GM18499 (cell line): Measurements from ENCODE around the gene HDX.
"Not testable (repeated sequence)": the region's sequence is repeated elsewhere in the genome, so short reads cannot be mapped to it uniquely, and the experiment has no call there.

ENCODE experiments used
- ATAC-seq: cut with Tn5 transposase; IDR thresholded peaks from one replicate; pipeline ENCODE4 v1.9.1; 2021; ENCODE audit warnings: moderate number of reproducible peaks; ENCODE audit not compliant: insufficient read depth, unreplicated experiment

Gene HDX

DNA sequence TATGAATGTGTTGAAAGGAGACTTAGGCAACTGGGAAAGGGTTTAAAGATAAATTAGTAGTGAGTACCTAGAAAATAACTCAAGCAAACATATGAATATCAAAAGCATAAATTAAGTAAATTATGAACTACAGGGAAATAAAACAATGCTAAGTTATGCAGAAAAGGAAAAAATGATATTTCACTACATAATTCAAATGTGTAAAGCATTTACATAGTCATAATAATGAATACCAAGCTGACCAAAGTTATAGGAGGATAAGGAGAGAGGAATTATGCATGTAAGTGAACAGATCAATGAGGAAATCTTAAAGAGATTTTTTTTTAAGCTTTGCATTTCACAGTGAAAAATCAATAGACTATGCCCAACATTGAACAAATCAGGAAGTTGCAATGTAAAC is 145.0 kb downstream of the HDX start:
- no peak for ATAC-seq

DNA sequence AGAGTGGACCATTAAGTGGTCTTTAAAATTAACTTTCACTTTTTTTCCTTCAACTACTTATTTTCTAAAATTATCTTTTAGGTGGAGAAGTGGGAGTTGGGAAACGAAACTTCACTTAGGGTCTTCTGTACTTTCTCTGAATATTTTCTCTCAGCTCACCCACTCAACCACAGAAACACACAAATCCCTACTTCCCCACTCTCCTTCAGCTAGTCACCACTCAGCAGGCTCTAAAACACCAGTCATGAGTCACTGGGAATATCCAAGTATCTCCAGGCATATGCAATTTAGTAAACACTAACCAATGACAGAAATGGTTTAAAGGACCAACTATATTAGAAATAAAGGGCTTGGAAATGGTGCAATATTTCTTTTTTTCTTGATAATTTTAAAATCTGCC is 161.3 kb downstream of the HDX start:
- no peak for ATAC-seq

DNA sequence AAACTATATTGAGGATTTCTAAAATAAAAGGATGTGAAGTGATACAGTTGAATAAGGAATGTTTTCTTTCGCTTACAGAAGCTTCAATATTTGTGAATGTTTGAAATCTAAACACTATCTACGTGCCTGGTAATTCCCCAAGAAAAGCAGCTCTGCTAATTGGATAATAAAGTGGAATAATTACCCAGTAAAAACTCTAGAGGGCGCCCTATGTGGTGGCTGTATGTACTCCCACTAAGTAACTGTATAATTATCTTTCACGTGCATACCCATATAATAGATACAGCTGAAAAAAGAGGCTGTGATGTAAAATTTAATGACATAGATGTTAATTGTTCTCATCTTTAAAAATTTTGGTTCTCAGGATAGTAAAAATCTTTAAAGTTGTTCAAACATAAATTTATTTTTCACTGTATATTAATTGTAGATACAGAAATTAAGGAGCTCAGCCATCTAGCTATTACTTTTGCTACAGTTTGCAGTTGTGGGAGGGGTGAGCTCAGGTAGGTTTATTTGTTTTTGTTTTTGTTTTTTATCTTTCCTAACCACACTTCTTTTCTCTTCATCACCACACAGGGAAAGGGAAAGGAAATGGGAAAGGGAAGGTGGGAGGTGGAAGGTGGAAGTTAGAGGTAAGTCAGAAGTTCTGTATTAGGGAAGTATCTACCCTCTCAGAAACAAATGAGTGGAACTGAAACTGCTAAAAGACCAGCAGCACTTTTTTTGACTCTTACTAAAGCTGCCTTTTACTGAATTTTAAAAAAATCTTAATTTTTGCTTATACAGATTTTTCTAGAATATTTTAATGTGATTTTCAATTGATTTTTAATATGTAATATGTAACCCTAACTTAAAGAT is 162.5 kb downstream of the HDX start:
- peak; percentile 77 for ATAC-seq

DNA sequence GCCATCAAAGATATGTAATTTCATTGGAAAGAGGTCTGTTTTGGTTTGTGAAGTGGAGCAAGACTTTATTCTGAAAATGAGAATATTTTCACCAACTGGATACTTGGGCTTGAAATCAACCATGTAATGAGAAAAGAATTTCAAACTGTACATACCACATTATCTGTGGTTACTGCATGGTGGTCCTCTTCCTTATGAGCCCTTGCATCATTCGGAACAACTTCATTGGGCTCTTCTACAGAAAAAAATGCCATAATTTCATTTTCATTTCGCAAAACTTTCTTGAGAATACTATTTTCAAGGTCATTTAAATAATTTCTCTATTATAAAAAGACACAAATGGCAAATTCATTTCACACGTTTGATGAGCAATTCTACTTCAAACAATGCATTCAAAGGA is 165.6 kb downstream of the HDX start:
- no peak for ATAC-seq

DNA sequence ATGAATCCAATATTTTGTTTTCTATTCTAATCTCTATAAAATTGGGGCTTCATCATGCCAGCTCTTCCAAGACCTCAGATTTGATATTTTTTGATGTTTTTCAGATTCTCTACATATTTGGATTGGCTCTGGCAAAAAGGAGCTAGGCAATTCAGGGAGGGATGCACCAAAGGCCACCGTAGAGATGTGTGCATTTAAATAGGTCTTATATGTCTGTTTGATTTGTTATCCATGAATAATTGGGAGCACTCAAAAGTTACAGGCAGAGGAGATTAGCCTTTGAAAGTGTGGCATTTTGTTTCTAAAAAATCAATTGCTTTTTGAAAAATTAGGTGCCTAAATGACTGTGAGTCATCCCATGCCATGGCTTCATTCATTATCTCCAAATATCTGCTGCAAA is 167.1 kb downstream of the HDX start:
- ATAC-seq, result no peak

DNA sequence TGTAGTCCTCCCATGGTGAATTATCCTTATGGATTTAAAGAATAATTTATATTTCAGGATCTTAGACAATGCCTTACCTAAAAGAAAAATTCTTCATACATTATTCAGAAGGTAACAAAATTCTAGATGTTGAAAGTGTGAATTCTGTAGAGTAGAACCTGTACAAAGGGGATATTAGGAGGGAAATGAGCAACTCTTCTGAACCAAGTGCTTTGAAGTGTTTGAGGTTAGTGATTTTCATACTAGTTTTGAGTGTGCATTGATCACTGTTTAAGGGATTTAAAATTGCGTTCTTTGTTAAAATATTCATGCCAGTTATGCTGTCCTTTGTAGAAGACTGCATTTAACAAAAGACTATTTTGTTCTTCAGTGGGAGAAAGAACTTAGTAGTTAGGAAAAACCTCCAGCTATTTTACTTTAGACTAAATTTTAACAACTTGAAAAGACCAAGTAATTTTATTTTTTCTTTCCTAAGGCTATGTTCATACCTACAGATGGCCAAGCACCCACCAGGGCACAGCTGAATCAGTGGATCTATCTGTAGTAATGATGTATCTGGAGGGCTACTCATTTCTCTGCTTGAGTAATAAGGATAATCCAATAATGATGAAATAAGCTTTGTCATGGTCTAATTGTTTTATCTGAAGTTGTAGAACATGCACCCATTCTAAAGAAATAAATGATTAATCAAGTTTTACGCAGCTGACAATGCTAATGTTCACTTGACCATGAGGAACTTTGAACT is 180.0 kb downstream of the HDX start:
- ATAC-seq, result no peak

DNA sequence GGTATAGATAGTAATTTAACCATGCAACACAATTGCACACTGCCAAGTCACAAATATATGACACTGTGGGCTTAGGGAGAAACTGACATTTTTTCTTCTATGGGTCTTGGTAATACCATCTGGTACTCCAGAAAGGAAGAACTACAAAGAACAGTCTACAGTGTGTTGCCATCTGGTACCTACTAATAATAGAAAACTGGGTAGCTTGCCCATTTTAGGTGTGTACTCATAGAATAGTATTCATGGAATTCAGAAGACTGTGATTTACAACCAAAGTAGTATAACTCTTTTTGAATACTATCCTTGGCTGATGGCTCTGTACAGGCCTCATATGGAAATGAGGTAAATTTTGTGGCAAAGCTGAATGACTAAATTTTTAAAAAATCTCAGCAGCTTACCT is 181.6 kb downstream of the HDX start:
- no peak for ATAC-seq

DNA sequence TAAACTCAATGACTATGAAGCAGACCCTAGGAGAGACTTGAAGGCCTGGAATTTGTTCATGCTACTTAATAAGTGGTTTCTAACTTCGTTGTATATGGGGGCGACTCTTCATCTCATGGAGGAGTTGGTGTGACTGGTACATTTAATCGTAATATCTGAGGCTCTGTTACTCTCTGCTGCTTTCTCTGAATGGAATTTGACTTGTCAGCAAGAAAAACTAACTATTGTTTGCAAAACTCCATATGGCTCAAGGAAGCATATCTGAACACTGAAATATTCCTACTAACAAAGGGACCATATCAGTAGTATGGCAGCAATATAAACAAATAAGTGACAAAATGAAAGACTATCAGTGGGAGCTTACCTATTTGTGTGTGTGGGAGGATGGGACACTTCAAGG is 182.2 kb downstream of the HDX start:
- ATAC-seq, result no peak

DNA sequence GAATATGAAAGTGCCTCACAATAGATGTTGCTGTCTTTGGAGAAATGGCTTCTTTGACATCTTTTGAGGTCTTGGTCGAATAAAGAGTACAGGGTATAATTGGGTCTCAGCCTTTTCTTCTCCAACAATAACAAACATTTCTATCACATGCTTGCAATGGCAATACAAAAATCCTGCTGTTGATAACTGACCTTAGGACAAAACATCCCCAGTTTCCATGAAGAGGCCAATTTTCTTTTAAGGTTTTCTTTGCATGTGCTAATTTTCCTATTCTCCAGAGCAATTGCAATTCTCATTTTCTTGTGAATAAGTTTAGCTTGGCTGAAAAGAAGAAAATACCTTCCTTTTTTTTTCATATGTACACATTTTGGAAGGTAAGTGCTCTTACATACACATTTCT is 183.6 kb downstream of the HDX start:
- ATAC-seq, result no peak

DNA sequence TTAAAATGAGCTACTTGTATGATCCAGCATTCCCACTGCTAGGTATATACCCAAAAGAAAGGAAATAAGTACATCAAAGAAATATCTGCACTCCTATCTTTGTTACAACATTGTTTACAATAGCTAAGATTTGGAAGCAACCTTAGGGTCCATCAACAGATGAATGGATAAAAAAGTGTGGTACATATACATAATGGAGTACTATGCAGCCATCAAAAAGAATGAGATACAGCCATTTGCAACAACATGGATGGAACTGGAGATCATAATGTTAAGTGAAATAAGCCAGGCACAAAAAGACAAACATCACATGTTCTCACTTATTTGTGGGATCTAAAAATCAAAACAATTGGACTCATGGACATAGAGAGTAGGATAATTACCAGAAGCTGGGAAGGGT is 186.3 kb downstream of the HDX start:
- not testable (repeated sequence) for ATAC-seq
